Measurements from ENCODE around the gene ARX. TPM values are rescaled to one million over a fixed set of nuclear protein-coding genes. Genes with fewer than 3 reads are reported as not detected.

Gene ARX
- polyA plus RNA-seq, 1 experiment = not detected

DNA sequence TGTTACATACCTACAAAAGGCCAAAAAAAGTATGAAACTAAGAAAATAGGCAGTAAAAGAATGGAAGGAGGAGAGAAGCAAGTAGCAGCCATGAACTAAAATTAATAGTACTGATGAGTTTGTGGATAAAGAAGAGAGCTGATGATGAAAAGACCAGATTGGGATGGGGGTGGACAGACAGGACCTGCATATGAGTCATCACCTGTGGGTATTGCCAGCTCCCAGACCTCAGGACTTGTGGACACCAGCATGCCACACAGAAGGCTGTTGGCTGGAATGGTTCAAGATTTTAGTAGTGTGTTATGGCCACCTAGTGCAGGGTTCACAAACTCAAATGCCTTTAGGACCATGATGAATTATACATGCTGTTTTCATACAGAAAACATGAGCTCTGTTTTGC lies 58.9 kb downstream of the ARX start:
- DNase-seq (ENCODE audit: low read depth) = no peak
- Histone ChIP-seq H3K27me3 (ENCODE audit: control insufficient read depth, insufficient read depth, low read length) (no peaks in the 10 kb centered on the region), H3K4me3 (ENCODE audit: low read depth, low read length) (no peak overlapping the region), H3K36me3 (ENCODE audit: control insufficient read depth, insufficient read depth, low read length) (no peaks in the 10 kb centered on the region)
- ChIA-PET CTCF (no interaction called here), POLR2A (no interaction called here)
- TF ChIP-seq CTCF (IDR thresholded peaks at IDR 0.05; ENCODE audit: insufficient read depth, low read depth, low read length) = no peak

DNA sequence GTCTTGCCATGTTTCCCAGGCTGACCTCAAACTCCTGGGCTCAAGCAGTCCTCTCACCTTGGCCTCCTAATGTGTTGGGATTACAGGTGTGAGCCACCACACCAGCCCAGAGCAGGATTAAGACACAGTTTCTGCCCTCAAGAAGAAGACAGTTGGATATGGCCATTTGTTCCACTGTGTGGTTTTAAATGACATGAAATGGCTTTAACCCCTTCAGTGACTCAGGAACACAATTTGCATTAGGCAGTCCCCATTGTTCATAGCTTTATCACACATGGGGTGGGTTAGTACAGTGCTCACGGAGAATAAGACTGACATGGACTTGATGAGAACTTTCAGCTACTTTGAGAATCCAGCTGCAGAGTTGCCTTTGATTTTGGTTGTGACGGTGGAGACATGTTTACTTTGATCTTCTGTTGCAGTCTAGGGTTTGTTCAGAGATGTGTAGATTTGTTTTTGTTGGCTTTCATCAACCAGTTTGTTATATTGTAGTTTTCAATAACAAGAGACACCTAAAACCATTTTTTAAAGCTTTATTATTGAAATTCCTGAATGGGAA lies 60.3 kb downstream of the ARX start:
- no peak overlapping the region for H3K4me3 ChIP-seq (ENCODE audit: low read depth, low read length)
- CTCF ChIA-PET = no interaction called here
- no peak for DNase-seq (ENCODE audit: low read depth)
- POLR2A ChIA-PET = no interaction called here
- no peaks in the 10 kb centered on the region for H3K36me3 ChIP-seq (ENCODE audit: control insufficient read depth, insufficient read depth, low read length)
- TF ChIP-seq CTCF (IDR thresholded peaks at IDR 0.05; ENCODE audit: insufficient read depth, low read depth, low read length) = no peak
- no peaks in the 10 kb centered on the region for H3K27me3 ChIP-seq (ENCODE audit: control insufficient read depth, insufficient read depth, low read length)

- H3K27me3 ChIP-seq (ENCODE audit: control insufficient read depth, insufficient read depth, low read length) = no peaks in the 10 kb centered on the region
- POLR2A ChIA-PET = no interaction called here
- no peak for TF ChIP-seq CTCF (IDR thresholded peaks at IDR 0.05; ENCODE audit: insufficient read depth, low read depth, low read length)
- DNase-seq (ENCODE audit: low read depth) = no peak
- H3K36me3 ChIP-seq (ENCODE audit: control insufficient read depth, insufficient read depth, low read length) = no peaks in the 10 kb centered on the region
- no peak overlapping the region for H3K4me3 ChIP-seq (ENCODE audit: low read depth, low read length)
- CTCF ChIA-PET = no interaction called here
These were observed 61.0 kb downstream of the ARX start for GRCh38 chrX:24954732-24955131.

Small RNA genes within 50 kb of the gene (small RNA-seq; reads per million reads assigned to genes)
- not detected for gene RN7SL91P (ENCODE audit: insufficient read length, low read depth, low replicate concordance)
